ENCODE results near the gene CACNA1H. TPM values are rescaled to one million over a fixed set of nuclear protein-coding genes. Genes with fewer than 3 reads are reported as not detected.

The CACNA1H gene
- total and polyA plus RNA-seq, 2 of the 8 experiments (the other 6 are each of a cell fraction or from before 2014, with no cell fraction given), result 14.0 to 28.7 TPM

- TF ChIP-seq CTCF (IDR thresholded peaks at IDR 0.05; ENCODE audit: control extremely low read depth in 1 of 3, insufficient read depth in 1 of 3, low read depth in 1 of 3, low read length in 3 of 3) (no peak), RNF2 (IDR thresholded peaks at IDR 0.05; ENCODE audit: borderline replicate concordance, low read depth, low read length, missing control alignments, poor library complexity, severe bottlenecking) (no peak)
Observed at GRCh38 chr16:1127101-1127500, 25.8 kb upstream of the CACNA1H start (continued).
